ENCODE results near the gene RBM6.

The RBM6 gene

GRCh38 chr3:50089609-50089945 is 149.6 kb downstream of the RBM6 start:
- DNase-seq (ENCODE audit: low spot score) = no peak

- DNase-seq (ENCODE audit: low spot score) = no peak
Measured at GRCh38 chr3:50090984-50091383, 151.0 kb downstream of the RBM6 start.

GRCh38 chr3:50095352-50095998 is 155.5 kb downstream of the RBM6 start:
- DNase-seq (ENCODE audit: low spot score) = peak; percentile 25

- DNase-seq (ENCODE audit: low spot score) = no peak
Measured at GRCh38 chr3:50100386-50100785, 160.4 kb downstream of the RBM6 start.

- no peak for DNase-seq (ENCODE audit: low spot score)
Measured at GRCh38 chr3:50100956-50101845, 161.3 kb downstream of the RBM6 start.

GRCh38 chr3:50102558-50102957 is 162.6 kb downstream of the RBM6 start:
- no peak for DNase-seq (ENCODE audit: low spot score)

GRCh38 chr3:50111757-50112156 is 171.8 kb downstream of the RBM6 start:
- no peak for DNase-seq (ENCODE audit: low spot score)

GRCh38 chr3:50112462-50112861 is 172.5 kb downstream of the RBM6 start:
- DNase-seq (ENCODE audit: low spot score) = no peak

- DNase-seq (ENCODE audit: low spot score) = no peak
Measured at GRCh38 chr3:50117120-50117519, 177.2 kb downstream of the RBM6 start.

- no peak for DNase-seq (ENCODE audit: low spot score)
Measured at GRCh38 chr3:50118237-50118636, 178.3 kb downstream of the RBM6 start.

GRCh38 chr3:50119786-50120185 is 179.8 kb downstream of the RBM6 start:
- no peak for DNase-seq (ENCODE audit: low spot score)

- no peak for DNase-seq (ENCODE audit: low spot score)
Measured at GRCh38 chr3:50120364-50121071, 180.6 kb downstream of the RBM6 start.

GRCh38 chr3:50121072-50122032 is 181.4 kb downstream of the RBM6 start:
- DNase-seq (ENCODE audit: low spot score) = peak; percentile 94

- no peak for DNase-seq (ENCODE audit: low spot score)
Measured at GRCh38 chr3:50122071-50122470, 182.1 kb downstream of the RBM6 start.

GRCh38 chr3:50122661-50123391 is 182.9 kb downstream of the RBM6 start:
- no peak for DNase-seq (ENCODE audit: low spot score)

- no peak for DNase-seq (ENCODE audit: low spot score)
Measured at GRCh38 chr3:50123394-50124051, 183.6 kb downstream of the RBM6 start.

- peak; percentile 69 for DNase-seq (ENCODE audit: low spot score)
Measured at GRCh38 chr3:50124052-50124799, 184.3 kb downstream of the RBM6 start.

GRCh38 chr3:50124800-50125178 is 184.8 kb downstream of the RBM6 start:
- DNase-seq (ENCODE audit: low spot score) = no peak

- DNase-seq (ENCODE audit: low spot score) = no peak
Measured at GRCh38 chr3:50125541-50126286, 185.8 kb downstream of the RBM6 start.

Data from hepatic stellate cell (primary cell).